Measurements from ENCODE around the gene AKAP13.

DNA sequence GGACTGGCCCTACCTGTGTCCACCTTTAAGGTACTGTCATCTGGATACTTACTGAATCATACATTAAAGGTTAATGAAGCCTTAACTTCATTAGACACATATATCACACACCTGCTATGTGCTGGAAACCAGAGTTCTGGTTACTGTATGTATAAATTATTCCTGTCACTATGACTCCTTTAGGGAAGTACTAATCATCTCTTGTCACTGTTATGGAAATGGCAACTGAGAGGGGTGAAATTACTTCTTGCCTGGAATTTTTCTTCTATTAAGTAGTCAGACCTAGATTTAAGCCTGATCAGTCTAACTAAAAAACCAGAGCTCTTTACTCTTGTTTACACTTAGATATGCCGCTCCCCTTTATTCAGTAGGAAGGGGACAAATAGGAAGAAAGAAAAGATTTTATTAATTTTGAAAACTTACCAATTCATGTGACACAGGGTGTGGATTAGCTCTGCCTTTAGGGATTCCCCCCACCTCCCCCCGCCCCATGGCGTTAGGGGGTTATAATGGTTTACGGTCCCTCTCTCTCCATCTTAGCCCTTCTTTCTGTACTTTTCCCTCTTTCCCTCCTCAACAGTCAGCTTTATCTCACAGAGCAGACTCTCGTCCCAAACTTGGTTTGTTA is 261.8 kb downstream of the AKAP13 start:
- TF ChIP-seq, protein P1, sequence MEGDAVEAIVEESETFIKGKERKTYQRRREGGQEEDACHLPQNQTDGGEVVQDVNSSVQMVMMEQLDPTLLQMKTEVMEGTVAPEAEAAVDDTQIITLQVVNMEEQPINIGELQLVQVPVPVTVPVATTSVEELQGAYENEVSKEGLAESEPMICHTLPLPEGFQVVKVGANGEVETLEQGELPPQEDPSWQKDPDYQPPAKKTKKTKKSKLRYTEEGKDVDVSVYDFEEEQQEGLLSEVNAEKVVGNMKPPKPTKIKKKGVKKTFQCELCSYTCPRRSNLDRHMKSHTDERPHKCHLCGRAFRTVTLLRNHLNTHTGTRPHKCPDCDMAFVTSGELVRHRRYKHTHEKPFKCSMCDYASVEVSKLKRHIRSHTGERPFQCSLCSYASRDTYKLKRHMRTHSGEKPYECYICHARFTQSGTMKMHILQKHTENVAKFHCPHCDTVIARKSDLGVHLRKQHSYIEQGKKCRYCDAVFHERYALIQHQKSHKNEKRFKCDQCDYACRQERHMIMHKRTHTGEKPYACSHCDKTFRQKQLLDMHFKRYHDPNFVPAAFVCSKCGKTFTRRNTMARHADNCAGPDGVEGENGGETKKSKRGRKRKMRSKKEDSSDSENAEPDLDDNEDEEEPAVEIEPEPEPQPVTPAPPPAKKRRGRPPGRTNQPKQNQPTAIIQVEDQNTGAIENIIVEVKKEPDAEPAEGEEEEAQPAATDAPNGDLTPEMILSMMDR (IDR thresholded peaks at IDR 0.05; ENCODE audit: low read depth, low read length), result no peak
- TF ChIP-seq POLR2A (IDR thresholded peaks at IDR 0.05; ENCODE audit: extremely low read depth, insufficient read length), result no peak

Measured in NB4 (cell line).